ENCODE data around the gene EMILIN1.
A peak's percentile ranks its signal among the peaks of the same experiment; 100 is the strongest.

The EMILIN1 gene

GRCh38 chr2:27095745-27096651 is 17.6 kb downstream of the EMILIN1 start:
- ChIA-PET CTCF (interaction anchor here (0.6 to 1.4 kb wide), 3 partner anchors 9 to 1170 kb away, joined by 3 to 4 read pairs (median 3); partner anchors contain the start of gene KHK), POLR2A (ENCODE audit: low non-redundant PET) (no interaction called here)
- no peak for TF ChIP-seq CTCF (conservative IDR thresholded peaks at IDR 0.05; ENCODE audit: low read depth)
- DNase-seq (ENCODE audit: low spot score): peak; percentile 45
- no peak overlapping the region for H3K27ac ChIP-seq

GRCh38 chr2:27096748-27097297 is 18.4 kb downstream of the EMILIN1 start:
- H3K27ac ChIP-seq: no peak overlapping the region
- TF ChIP-seq CTCF (conservative IDR thresholded peaks at IDR 0.05; ENCODE audit: low read depth): no peak
- POLR2A ChIA-PET (ENCODE audit: low non-redundant PET): no interaction called here
- no peak for DNase-seq (ENCODE audit: low spot score)
- CTCF ChIA-PET: interaction anchor here (0.6 to 1.4 kb wide), 3 partner anchors 24 to 183 kb away, joined by 3 to 4 read pairs (median 3); no protein-coding TSS in a partner anchor

GRCh38 chr2:27097341-27097740 is 18.9 kb downstream of the EMILIN1 start:
- TF ChIP-seq CTCF (conservative IDR thresholded peaks at IDR 0.05; ENCODE audit: low read depth): no peak
- no peak for DNase-seq (ENCODE audit: low spot score)
- ChIA-PET POLR2A (ENCODE audit: low non-redundant PET) (no interaction called here), CTCF (interaction anchor here (0.6 to 0.7 kb wide), 2 partner anchors 25 to 183 kb away, joined by 3 read pairs; no protein-coding TSS in a partner anchor)
- H3K27ac ChIP-seq: no peak overlapping the region

GRCh38 chr2:27099334-27099955 is 21.0 kb downstream of the EMILIN1 start:
- no peak for TF ChIP-seq CTCF (conservative IDR thresholded peaks at IDR 0.05; ENCODE audit: low read depth)
- POLR2A ChIA-PET (ENCODE audit: low non-redundant PET): no interaction called here
- H3K27ac ChIP-seq: no peak overlapping the region
- no peak for DNase-seq (ENCODE audit: low spot score)
- CTCF ChIA-PET: interaction anchor here (0.8 to 2.6 kb wide), 4 partner anchors 70 to 394 kb away, joined by 3 to 14 read pairs (median 10); no protein-coding TSS in a partner anchor

- CTCF ChIA-PET: interaction anchor here (1.3 to 2.6 kb wide), 3 partner anchors 70 to 181 kb away, joined by 3 to 14 read pairs (median 13); no protein-coding TSS in a partner anchor
- H3K27ac ChIP-seq: no peak overlapping the region
- TF ChIP-seq CTCF (conservative IDR thresholded peaks at IDR 0.05; ENCODE audit: low read depth): no peak
- POLR2A ChIA-PET (ENCODE audit: low non-redundant PET): interaction anchor here (0.5 kb wide), 1 partner anchor 31 kb away, joined by 3 read pairs; no protein-coding TSS in a partner anchor
- no peak for DNase-seq (ENCODE audit: low spot score)
Observed at GRCh38 chr2:27100036-27100435, 21.6 kb downstream of the EMILIN1 start.

GRCh38 chr2:27102329-27102728 is 23.9 kb downstream of the EMILIN1 start:
- no peak overlapping the region for H3K27ac ChIP-seq
- ChIA-PET POLR2A (ENCODE audit: low non-redundant PET) (no interaction called here), CTCF (interaction anchor here (0.6 to 1.7 kb wide), 4 partner anchors 14 to 933 kb away, joined by 3 to 6 read pairs (median 3); no protein-coding TSS in a partner anchor)
- no peak for TF ChIP-seq CTCF (conservative IDR thresholded peaks at IDR 0.05; ENCODE audit: low read depth)
- no peak for DNase-seq (ENCODE audit: low spot score)
